ENCODE measurements around the gene RPS16. TPM values are rescaled to one million over a fixed set of nuclear protein-coding genes. Genes with fewer than 3 reads are reported as not detected.

RPS16 gene
- total RNA-seq, 1 donor from 2014 or later, result 75.3 TPM

DNA sequence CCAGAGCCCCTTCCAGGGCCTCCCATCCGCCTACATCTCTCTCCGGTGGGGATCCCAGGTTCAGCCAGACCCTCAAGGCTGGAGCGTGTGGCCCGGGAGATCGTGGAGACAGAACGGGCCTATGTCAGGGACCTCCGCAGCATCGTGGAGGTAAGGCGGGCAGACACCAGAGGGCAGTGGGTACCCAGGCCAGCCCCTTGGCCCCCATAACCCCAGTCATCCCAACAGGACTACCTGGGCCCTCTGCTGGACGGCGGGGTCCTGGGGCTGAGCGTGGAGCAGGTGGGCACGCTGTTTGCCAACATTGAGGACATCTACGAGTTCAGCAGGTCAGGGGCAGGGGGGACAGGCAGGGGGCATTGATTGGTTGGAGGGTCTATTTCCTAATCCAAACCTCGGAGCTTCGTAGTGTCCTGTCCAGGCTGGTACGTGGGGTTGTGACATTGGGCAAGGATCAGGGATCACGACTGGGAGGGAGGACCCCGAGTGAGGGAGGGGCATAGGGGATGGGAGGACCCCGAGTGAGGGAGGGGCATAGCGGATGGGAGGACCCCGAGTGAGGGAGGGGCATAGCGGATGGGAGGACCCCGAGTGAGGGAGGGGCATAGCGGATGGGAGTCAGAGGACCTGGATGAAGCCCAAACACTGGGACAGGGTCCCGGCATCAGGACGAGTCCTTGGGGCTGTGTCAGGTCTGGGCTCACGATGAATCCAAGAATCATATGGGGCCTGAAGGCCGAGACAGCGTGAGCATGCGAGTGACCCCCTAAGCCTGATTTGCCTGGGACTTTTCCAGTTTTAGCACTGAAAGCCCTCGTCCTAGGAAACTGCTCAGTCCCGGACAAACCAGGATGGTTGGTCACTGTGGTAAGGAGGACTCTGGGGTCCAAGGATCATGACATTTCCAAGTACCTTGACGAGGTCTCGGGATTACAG is 20.4 kb downstream of the RPS16 start:
- FAIRE-seq, result no peak
- TF ChIP-seq, protein P1, sequence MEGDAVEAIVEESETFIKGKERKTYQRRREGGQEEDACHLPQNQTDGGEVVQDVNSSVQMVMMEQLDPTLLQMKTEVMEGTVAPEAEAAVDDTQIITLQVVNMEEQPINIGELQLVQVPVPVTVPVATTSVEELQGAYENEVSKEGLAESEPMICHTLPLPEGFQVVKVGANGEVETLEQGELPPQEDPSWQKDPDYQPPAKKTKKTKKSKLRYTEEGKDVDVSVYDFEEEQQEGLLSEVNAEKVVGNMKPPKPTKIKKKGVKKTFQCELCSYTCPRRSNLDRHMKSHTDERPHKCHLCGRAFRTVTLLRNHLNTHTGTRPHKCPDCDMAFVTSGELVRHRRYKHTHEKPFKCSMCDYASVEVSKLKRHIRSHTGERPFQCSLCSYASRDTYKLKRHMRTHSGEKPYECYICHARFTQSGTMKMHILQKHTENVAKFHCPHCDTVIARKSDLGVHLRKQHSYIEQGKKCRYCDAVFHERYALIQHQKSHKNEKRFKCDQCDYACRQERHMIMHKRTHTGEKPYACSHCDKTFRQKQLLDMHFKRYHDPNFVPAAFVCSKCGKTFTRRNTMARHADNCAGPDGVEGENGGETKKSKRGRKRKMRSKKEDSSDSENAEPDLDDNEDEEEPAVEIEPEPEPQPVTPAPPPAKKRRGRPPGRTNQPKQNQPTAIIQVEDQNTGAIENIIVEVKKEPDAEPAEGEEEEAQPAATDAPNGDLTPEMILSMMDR (IDR thresholded peaks at IDR 0.05; ENCODE audit: insufficient read depth, low read length, severe bottlenecking), result no peak
- Histone ChIP-seq H3K4me3 (ENCODE audit: low read depth, low read length) (no peak overlapping the region), H3K27me3 (ENCODE audit: control insufficient read depth, insufficient read depth, low read length) (no peaks in the 10 kb centered on the region), H3K36me3 (ENCODE audit: control insufficient read depth, insufficient read depth, low read length) (peaks cover 5% of the 10 kb centered on the region)
- no peak for DNase-seq (ENCODE audit: low read depth)

DNA sequence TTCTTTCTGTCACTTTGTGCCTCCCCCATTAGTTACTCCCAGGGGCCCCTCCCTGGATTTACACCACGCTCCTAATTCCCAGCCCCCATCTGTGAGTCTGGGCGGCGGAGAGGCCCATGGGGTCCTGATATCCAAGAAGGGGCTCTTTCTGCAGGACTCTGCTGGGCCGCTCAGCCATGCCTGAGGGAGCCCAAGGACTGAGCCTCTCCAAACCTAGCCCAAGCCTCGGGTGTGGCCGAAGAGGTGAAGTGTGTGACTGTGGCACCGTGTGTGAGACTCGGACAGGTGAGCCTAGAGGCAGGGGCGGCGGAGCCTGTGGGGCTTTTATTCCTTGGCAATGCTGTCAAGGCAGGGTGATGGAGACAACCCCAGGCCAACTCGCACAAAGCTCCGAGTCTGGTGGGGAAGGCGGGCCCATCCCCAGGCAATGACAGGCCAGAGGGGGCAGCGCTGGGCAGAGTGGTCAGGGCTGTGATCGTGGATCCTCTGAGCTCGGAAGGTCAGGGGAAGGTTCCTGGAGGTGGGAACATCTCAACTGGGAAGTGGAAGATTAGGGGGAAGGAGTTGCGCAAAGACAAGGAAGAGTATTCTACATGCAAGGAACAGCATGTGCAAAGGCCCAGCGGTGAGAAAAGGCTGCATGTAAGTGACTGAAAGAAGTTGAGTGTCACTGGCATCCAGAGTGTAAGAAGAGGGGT is 21.7 kb downstream of the RPS16 start:
- H3K27me3 ChIP-seq (ENCODE audit: control insufficient read depth, insufficient read depth, low read length), result no peaks in the 10 kb centered on the region
- H3K36me3 ChIP-seq (ENCODE audit: control insufficient read depth, insufficient read depth, low read length), result peaks cover 3% of the 10 kb centered on the region
- FAIRE-seq (no peak), DNase-seq (ENCODE audit: low read depth) (no peak)
- TF ChIP-seq, protein P1 (IDR thresholded peaks at IDR 0.05; ENCODE audit: insufficient read depth, low read length, severe bottlenecking), result peak; percentile 17
- peak overlapping the region; percentile 91 for H3K4me3 ChIP-seq (ENCODE audit: low read depth, low read length)

DNA sequence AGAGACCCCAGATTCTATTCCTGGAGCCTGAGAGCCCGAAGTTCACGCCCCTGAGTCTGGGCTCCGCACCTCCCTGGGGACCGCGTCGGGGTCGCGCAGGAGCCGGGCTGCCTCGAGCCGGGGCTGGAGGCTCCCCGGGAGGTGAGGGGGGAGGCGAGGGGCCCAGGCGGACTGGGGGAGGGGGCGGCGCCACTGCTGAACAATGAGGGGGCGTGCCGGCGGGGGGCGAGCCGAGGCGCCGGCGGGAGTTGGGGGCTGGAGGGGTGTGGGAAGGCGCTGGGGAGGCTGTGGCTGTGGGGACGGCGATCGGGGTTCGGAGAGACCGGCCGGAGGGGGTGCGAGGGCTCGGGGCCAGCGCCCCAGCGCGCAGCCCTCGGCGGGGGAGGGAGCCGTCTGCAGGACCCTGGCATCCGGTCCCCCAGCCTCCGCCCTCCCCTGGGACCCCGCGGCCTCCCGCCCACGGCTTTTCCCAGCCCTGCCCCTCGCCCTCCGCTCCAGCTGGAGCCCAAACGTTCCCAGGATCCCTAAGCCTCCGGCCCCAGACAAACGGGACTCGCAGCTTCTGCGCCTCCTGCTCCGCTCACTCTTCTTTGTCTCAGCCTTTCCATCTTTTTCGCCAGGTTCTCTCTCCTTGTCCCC is 22.4 kb downstream of the RPS16 start:
- Histone ChIP-seq H3K4me3 (ENCODE audit: low read depth, low read length) (peak overlapping the region; percentile 91), H3K36me3 (ENCODE audit: control insufficient read depth, insufficient read depth, low read length) (peaks cover 3% of the 10 kb centered on the region), H3K27me3 (ENCODE audit: control insufficient read depth, insufficient read depth, low read length) (no peaks in the 10 kb centered on the region)
- FAIRE-seq (no peak), DNase-seq (ENCODE audit: low read depth) (no peak)
- TF ChIP-seq, protein P1 (IDR thresholded peaks at IDR 0.05; ENCODE audit: insufficient read depth, low read length, severe bottlenecking), result no peak

GRCh38 chr19:39412867-39413271 is 22.9 kb downstream of the RPS16 start:
- Histone ChIP-seq H3K27me3 (ENCODE audit: control insufficient read depth, insufficient read depth, low read length) (no peaks in the 10 kb centered on the region), H3K36me3 (ENCODE audit: control insufficient read depth, insufficient read depth, low read length) (peaks cover 7% of the 10 kb centered on the region)
- no peak for DNase-seq (ENCODE audit: low read depth)

GRCh38 chr19:39412100-39412866 is 23.5 kb downstream of the RPS16 start, which contains the start of gene PLEKHG2:
Gene PLEKHG2 (plus strand): TSS chr19:39412669. CDS start chr19:39414087, 1,418 bp downstream.
- TF ChIP-seq, protein P1 (IDR thresholded peaks at IDR 0.05; ENCODE audit: insufficient read depth, low read length, severe bottlenecking), result peak; percentile 91
- FAIRE-seq, result no peak
- Histone ChIP-seq H3K27me3 (ENCODE audit: control insufficient read depth, insufficient read depth, low read length) (no peaks in the 10 kb centered on the region), H3K4me3 (ENCODE audit: low read depth, low read length) (peak within 1 kb of the TSS; percentile 91), H3K36me3 (ENCODE audit: control insufficient read depth, insufficient read depth, low read length) (peaks cover 13% of the 10 kb centered on the region)
- DNase-seq (ENCODE audit: low read depth), result peak; percentile 98

More at GRCh38 chr19:39412867-39413271, 22.9 kb downstream of the RPS16 start:
- H3K4me3 ChIP-seq (ENCODE audit: low read depth, low read length), result peak overlapping the region; percentile 91
- TF ChIP-seq, protein P1 (IDR thresholded peaks at IDR 0.05; ENCODE audit: insufficient read depth, low read length, severe bottlenecking), result no peak
- FAIRE-seq, result no peak
